HG03571 (cell line): ENCODE data around the gene LRRFIP1.

ENCODE experiments used
- ATAC-seq: cut with Tn5 transposase; IDR thresholded peaks from one replicate; pipeline ENCODE4 v1.9.1; 2021; ENCODE audit not compliant: unreplicated experiment

The LRRFIP1 gene

GRCh38 chr2:237639052-237639835 is 11.9 kb downstream of the LRRFIP1 start:
- ATAC-seq: no peak

DNA sequence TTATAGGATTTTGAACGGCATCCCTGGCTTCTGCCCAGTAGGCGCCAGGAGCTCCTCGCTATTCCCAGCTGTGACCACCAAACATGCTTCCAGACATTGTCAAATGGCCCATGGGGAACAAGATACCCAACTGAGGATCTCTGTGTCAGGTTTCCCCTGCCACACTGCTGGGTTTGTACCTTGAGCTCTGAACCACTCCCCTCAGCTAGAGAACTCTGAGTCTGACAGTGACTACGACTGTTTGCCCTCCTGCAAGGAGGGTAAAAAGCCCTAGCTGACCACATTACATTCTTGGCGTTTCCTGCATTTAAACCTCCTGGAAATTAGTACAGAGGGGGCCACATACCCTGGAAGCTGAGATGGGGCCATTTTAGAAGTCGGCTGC is 12.4 kb downstream of the LRRFIP1 start:
- ATAC-seq: no peak

GRCh38 chr2:237640493-237640998 is 13.2 kb downstream of the LRRFIP1 start:
- no peak for ATAC-seq

DNA sequence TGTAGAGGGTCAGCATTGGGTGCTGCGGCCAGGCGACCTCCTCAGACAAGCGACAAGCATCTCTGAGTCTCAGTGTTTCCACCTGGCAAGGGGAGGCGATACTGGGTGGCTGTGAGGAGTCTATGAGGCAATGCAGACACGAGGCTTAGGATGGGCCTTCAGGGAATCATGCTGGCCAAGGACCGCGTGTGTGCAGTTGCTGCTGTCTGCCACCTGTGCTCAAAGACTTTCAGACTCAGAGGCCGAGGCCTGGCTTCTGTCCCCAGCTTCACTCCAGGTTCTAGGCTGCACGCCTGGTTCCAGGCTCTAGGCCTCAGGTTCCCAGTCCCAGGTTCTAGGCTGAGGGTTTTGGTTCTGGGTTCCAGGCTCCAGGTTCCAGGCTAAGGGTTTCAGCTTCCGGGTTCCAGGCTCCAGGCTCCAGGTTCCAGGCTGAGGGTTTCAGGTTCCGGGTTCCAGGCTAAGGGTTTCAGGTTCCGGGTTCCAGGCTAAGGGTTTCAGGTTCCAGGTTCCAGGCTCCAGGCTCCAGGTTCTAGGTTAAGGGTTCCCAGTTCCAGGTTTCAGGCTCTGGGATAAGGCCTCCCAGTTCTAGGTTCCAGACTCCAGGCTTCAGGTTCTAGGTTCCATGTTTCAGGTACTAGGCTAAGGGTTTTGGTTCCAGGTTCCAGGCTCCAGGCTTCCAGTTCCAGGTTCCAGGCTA is 14.8 kb downstream of the LRRFIP1 start:
- ATAC-seq: no peak

DNA sequence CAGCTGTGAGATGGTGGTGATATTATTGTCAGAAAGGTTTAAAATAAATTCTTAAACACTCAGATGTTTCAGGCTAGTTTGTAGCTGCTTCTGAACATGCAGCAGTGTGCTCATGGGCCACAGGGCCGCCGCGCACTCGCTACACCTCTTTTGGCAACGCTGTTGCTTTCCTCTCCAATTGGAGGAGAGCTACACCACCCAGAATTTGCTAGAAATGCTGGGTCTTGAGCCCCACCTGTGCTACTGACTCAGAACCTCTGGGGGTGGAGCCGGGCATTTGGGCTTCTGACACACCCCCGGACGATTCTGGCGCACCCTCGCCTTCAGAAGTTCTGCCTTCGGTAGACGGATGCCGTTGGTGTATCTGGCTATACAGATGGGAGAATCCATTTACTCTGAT is 15.7 kb downstream of the LRRFIP1 start:
- no peak for ATAC-seq

GRCh38 chr2:237643582-237644380 is 16.4 kb downstream of the LRRFIP1 start:
- no peak for ATAC-seq

- ATAC-seq: no peak
Observed at GRCh38 chr2:237644381-237644703, 17.0 kb downstream of the LRRFIP1 start.

- ATAC-seq: no peak
Observed at GRCh38 chr2:237645261-237645660, 17.9 kb downstream of the LRRFIP1 start.

GRCh38 chr2:237647176-237648015 is 20.0 kb downstream of the LRRFIP1 start:
- no peak for ATAC-seq

DNA sequence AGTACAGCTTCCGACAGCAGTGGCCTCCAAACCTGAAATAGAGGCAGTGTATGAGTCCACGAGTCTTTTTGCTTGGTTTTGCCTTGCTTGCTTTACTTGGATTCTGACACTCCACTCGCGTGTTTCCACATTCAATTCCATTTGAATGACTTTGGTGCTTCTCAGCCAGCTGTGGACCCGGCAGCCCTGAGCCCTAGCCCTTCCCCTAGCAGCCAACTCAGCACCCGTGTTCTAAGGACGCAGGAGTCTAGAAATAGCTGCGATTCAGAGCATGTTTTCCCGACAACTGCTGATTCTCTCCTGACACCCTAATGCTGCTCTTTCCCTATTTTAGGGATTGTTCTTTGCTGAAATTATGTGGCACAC is 20.6 kb downstream of the LRRFIP1 start:
- no peak for ATAC-seq

DNA sequence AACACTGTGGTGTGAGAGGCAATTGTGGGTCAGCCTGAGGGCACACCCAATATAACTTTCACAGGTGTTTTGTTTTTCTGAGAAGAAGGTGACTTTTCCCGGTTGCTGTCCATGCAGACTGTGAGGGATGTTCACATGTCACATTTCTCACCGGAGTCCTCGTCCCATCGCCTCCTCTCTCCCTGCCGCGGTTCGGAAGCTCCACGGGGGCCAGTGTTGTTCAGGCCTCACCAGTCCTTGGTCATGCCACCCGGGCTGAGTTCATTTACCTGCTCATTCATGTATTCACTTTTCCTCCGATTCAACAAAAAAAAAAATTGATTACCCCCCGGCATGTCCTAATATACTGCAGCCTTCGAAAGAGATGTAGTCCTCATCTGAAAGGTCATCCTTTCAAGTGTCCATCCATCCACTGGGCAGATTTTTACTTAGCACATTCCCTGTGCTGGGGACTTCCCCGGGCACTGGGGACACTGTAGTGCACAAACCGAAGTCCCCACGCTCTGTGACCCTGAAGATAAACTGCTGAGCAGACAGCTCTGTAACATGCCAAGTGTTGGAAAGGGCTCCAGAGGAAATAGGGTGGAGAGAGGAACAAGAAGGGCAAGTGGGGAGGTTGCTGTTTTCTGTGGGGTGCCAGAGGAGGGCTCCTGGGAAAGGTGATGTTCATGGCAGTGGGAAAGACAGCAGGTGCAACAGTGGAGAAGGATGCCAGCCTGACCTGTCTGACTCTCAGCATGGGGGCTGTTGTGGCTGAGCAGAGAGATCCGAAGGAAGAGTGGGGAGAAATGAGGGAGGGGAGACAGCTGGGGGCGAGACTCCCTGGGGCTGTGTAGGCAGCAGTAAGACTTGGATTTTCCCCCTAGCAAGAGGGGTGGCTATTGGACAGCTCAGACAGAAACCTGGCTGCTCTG is 22.4 kb downstream of the LRRFIP1 start:
- no peak for ATAC-seq

- ATAC-seq: no peak
Observed at GRCh38 chr2:237650455-237650850, 23.1 kb downstream of the LRRFIP1 start.

DNA sequence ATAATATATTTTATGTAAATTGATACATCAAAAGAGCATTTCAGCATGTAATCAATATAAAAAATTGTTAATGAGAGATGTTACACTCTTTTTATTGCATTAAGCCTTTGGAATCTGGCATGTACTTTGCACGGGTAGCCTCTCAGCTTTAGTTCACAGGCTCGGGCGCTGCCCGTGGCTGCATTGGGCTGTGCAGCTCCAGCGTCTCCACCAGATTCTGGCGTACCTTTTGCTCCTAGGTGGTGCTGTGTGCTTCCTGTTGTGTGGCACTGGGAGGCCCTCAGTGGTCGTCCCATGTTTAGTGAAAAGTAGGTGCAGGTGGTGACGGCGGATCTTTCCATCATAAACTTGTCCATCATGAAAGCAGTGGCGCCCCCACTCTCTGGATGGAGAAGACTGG is 24.4 kb downstream of the LRRFIP1 start:
- ATAC-seq: no peak

GRCh38 chr2:237652181-237652580 is 24.8 kb downstream of the LRRFIP1 start:
- ATAC-seq: no peak

GRCh38 chr2:237652854-237653253 is 25.5 kb downstream of the LRRFIP1 start:
- ATAC-seq: no peak

GRCh38 chr2:237653776-237654558 is 26.6 kb downstream of the LRRFIP1 start:
- ATAC-seq: no peak

DNA sequence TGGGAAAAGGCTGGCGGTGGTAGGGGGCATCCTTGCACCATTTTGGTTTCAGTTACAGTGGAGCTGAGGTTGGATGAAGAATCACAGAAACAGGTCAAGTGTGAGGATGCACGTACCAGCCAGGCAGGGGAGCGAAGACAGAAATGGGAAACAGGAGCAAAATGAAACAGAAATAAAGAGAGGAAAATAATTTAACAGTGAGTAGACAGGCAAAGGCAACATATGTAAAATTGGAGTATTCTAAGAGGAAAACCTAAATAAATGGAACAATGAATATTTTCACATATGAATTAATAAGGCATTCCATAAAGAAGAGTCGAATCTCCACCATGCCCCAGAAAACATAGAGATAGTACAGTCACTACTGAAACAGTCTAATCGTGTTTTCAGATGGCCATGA is 29.7 kb downstream of the LRRFIP1 start:
- no peak for ATAC-seq

DNA sequence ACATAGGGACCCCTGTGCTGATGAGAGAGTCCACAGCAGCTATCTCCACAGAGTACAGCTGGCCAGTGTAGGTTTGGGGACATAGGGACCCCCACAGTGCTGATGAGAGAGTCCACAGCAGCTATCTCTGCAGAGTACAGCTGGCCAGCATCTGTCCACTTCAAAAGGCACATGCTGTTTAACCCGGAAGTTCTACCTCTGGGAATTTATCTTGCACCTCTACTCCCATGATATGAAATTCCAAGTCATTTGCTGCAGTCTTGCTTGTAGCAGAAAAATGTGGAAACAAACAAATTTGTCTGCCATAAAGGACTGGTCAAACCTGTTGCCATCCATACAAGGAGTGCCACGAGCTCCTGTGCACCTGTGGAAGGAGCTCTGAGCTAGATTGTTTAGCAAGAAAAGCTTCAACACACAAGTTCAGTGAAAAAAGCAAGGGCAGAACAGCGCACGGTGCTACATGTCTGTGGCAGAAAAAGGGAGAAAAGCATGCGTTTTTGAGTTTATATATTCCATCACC is 33.1 kb downstream of the LRRFIP1 start:
- no peak for ATAC-seq

GRCh38 chr2:237661270-237661669 is 33.9 kb downstream of the LRRFIP1 start:
- no peak for ATAC-seq
